ENCODE results near the gene RARA. TPM values are rescaled to one million over a fixed set of nuclear protein-coding genes. Genes with fewer than 3 reads are reported as not detected.
"Not testable (repeated sequence)": the region's sequence is repeated elsewhere in the genome, so short reads cannot be mapped to it uniquely, and the experiment has no call there.

The RARA gene
- total RNA-seq, 1 donor from 2014 or later, result 72.5 TPM

GRCh38 chr17:40295488-40296436 lies 13.2 kb upstream of the RARA start:
- ATAC-seq (ENCODE audit: low read depth) (no peak), DNase-seq (no peak)
- ChIA-PET CTCF (interaction anchor here (0.9 to 17.3 kb wide), 2 partner anchors 57 to 282 kb away, joined by 3 to 466 read pairs; no protein-coding TSS in a partner anchor), POLR2A (no interaction called here)
- no peaks in the 10 kb centered on the region for H3K9me3 Mint-ChIP-seq
- no peaks in the 10 kb centered on the region for H3K27me3 Mint-ChIP-seq
- H3K4me3 Mint-ChIP-seq, result no peak overlapping the region
- intact Hi-C loops (cut with micrococcal nuclease), result no loop called here
- TF ChIP-seq CTCF (IDR thresholded peaks at IDR 0.05), result no peak
- H3K36me3 Mint-ChIP-seq (ENCODE audit: low read depth), result no peaks in the 10 kb centered on the region
- H3K4me1 Mint-ChIP-seq, result no peaks in the 10 kb centered on the region
- no peak overlapping the region for H3K27ac Mint-ChIP-seq

GRCh38 chr17:40297511-40297910 lies 11.5 kb upstream of the RARA start:
- TF ChIP-seq CTCF (IDR thresholded peaks at IDR 0.05), result no peak
- H3K4me3 Mint-ChIP-seq, result no peak overlapping the region
- H3K27me3 Mint-ChIP-seq, result no peaks in the 10 kb centered on the region
- no peak overlapping the region for H3K27ac Mint-ChIP-seq
- DNase-seq, result no peak
- H3K9me3 Mint-ChIP-seq, result no peaks in the 10 kb centered on the region
- intact Hi-C loops (cut with micrococcal nuclease), result no loop called here
- no peak for ATAC-seq (ENCODE audit: low read depth)
- ChIA-PET CTCF (interaction anchor here (17.3 kb wide), 1 partner anchor 56 kb away, joined by 466 read pairs; no protein-coding TSS in a partner anchor), POLR2A (interaction anchor here (1.2 kb wide), 1 partner anchor 59 kb away, joined by 3 read pairs; no protein-coding TSS in a partner anchor)
- no peaks in the 10 kb centered on the region for H3K4me1 Mint-ChIP-seq
- H3K36me3 Mint-ChIP-seq (ENCODE audit: low read depth), result no peaks in the 10 kb centered on the region

GRCh38 chr17:40298726-40299125 lies 10.3 kb upstream of the RARA start:
- Mint-ChIP-seq H3K27me3 (no peaks in the 10 kb centered on the region), H3K36me3 (ENCODE audit: low read depth) (no peaks in the 10 kb centered on the region), H3K4me1 (peaks cover 7% of the 10 kb centered on the region), H3K9me3 (no peaks in the 10 kb centered on the region), H3K4me3 (no peak overlapping the region), H3K27ac (no peak overlapping the region)
- DNase-seq, result no peak
- CTCF ChIA-PET, result interaction anchor here (0.6 to 17.3 kb wide), 3 partner anchors 27 to 64 kb away, joined by 3 to 466 read pairs (median 4); no protein-coding TSS in a partner anchor
- POLR2A ChIA-PET, result interaction anchor here (1.2 to 1.5 kb wide), 2 partner anchors 19 to 58 kb away, joined by 3 read pairs; no protein-coding TSS in a partner anchor
- no peak for ATAC-seq (ENCODE audit: low read depth)
- intact Hi-C loops (cut with micrococcal nuclease), result no loop called here
- no peak for TF ChIP-seq CTCF (IDR thresholded peaks at IDR 0.05)

GRCh38 chr17:40299159-40299757 lies 9.7 kb upstream of the RARA start:
- not testable (repeated sequence) for H3K9me3 Mint-ChIP-seq; DNase-seq; ATAC-seq (ENCODE audit: low read depth)

GRCh38 chr17:40301315-40301714 lies 7.7 kb upstream of the RARA start:
- ChIA-PET POLR2A (no interaction called here), CTCF (interaction anchor here (2.3 to 17.3 kb wide), 5 partner anchors 40 to 231 kb away, joined by 6 to 466 read pairs (median 31); partner anchors contain the start of gene TOP2A)
- no peak for ATAC-seq (ENCODE audit: low read depth)
- TF ChIP-seq CTCF (IDR thresholded peaks at IDR 0.05), result no peak
- Mint-ChIP-seq H3K36me3 (ENCODE audit: low read depth) (no peaks in the 10 kb centered on the region), H3K4me1 (peaks cover 7% of the 10 kb centered on the region), H3K4me3 (no peak overlapping the region), H3K27me3 (no peaks in the 10 kb centered on the region), H3K27ac (no peak overlapping the region), H3K9me3 (no peaks in the 10 kb centered on the region)
- intact Hi-C loops (cut with micrococcal nuclease), result no loop called here
- DNase-seq, result no peak

More at GRCh38 chr17:40299159-40299757, 9.7 kb upstream of the RARA start:
- H3K36me3 Mint-ChIP-seq (ENCODE audit: low read depth); intact Hi-C loops (cut with micrococcal nuclease); H3K4me3 Mint-ChIP-seq; H3K27ac Mint-ChIP-seq; H3K27me3 Mint-ChIP-seq; H3K4me1 Mint-ChIP-seq: not testable (repeated sequence)
- ChIA-PET CTCF (interaction anchor here (1.5 to 17.3 kb wide), 2 partner anchors 54 to 63 kb away, joined by 4 to 466 read pairs; no protein-coding TSS in a partner anchor), POLR2A (interaction anchor here (0.6 to 1.7 kb wide), 3 partner anchors 10 to 56 kb away, joined by 3 to 8 read pairs (median 6); no protein-coding TSS in a partner anchor)
